Lower leg skin (tissue), 3 donors: Measurements from ENCODE around the gene TBX10.

Experiments
- POLR2A ChIP-seq, 2 donors: fragments of 450-650 bp; IDR thresholded peaks; one replicate each; pipeline ENCODE4 v1.6.1; 2016 to 2017; ENCODE audit warnings: antibody characterized with exemption in 2 of 2, mild to moderate bottlenecking in 1 of 2, moderate library complexity in 1 of 2
- TF ChIP-seq, protein P1 (sequence below), 3 donors: fragments of 450-650 bp; IDR thresholded peaks; one replicate each; pipeline ENCODE4 v1.5.1; 2016; ENCODE audit warnings: antibody characterized with exemption in 3 of 3, mild to moderate bottlenecking in 3 of 3, moderate library complexity in 2 of 3

DNA sequence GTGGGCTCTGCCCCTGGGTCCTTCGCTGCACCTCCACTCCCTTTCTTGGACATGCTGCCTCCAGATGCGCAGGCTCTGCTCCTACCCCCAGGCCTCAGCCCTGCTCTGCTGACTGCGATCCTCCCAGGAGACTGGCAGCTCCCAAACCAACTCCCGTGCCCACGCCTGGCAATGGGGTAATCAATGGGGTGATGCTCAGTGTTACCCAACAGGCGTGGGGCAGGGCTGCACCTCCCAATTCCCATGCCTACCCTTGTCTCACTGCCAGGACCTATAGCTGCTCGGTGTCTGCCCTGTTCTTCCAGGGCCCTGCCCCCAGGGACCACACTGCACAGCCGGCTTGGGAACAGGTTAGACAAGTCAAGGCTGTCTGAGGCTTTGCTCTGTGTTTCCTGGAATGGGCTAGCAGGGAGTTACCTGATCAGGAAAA is 34.9 kb upstream of the TBX10 start, which contains the start of gene ALDH3B2:
- TF ChIP-seq, protein P1, sequence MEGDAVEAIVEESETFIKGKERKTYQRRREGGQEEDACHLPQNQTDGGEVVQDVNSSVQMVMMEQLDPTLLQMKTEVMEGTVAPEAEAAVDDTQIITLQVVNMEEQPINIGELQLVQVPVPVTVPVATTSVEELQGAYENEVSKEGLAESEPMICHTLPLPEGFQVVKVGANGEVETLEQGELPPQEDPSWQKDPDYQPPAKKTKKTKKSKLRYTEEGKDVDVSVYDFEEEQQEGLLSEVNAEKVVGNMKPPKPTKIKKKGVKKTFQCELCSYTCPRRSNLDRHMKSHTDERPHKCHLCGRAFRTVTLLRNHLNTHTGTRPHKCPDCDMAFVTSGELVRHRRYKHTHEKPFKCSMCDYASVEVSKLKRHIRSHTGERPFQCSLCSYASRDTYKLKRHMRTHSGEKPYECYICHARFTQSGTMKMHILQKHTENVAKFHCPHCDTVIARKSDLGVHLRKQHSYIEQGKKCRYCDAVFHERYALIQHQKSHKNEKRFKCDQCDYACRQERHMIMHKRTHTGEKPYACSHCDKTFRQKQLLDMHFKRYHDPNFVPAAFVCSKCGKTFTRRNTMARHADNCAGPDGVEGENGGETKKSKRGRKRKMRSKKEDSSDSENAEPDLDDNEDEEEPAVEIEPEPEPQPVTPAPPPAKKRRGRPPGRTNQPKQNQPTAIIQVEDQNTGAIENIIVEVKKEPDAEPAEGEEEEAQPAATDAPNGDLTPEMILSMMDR (IDR thresholded peaks at IDR 0.05): no peak
- TF ChIP-seq POLR2A (IDR thresholded peaks at IDR 0.05): no peak
